ENCODE data around the gene INPP5F. TPM values are rescaled to one million over a fixed set of nuclear protein-coding genes. Genes with fewer than 3 reads are reported as not detected.
A peak's percentile ranks its signal among the peaks of the same experiment; 100 is the strongest.
"Not testable (repeated sequence)": the region's sequence is repeated elsewhere in the genome, so short reads cannot be mapped to it uniquely, and the experiment has no call there.

Gene INPP5F
- total and polyA plus RNA-seq, 4 donors, result 5.6 to 22.9 (median 10.1) TPM

- Histone ChIP-seq H3K4me1 (ENCODE audit: control insufficient read depth in 5 of 5, insufficient read depth in 5 of 5, low read length in 5 of 5) (peaks cover 0 to 7% (median 1%) of the 10 kb centered on the region in 5 donors), H3K9me3 (ENCODE audit: control insufficient read depth in 4 of 4, insufficient read depth in 3 of 4, low read length in 3 of 4) (peaks cover 0 to 2% (median 0%) of the 10 kb centered on the region in 4 donors), H3K36me3 (ENCODE audit: control insufficient read depth in 4 of 4, insufficient read depth in 4 of 4, low read length in 4 of 4) (no peaks in the 10 kb centered on the region), H3K9ac (ENCODE audit: insufficient read depth in 1 of 2, low read length in 2 of 2) (no peak overlapping the region), H3K27ac (ENCODE audit: low read depth in 1 of 2, low read length in 1 of 2) (no peak overlapping the region), H3K27me3 (ENCODE audit: control insufficient read depth in 3 of 3, insufficient read depth in 3 of 3, low read length in 2 of 3) (no peaks in the 10 kb centered on the region), H3K4me3 (no peak overlapping the region)
- WGBS, 2 donors, result 46 to 62% methylated on average over 7 of the region's 7 CpGs
- no peak for TF ChIP-seq CTCF (IDR thresholded peaks at IDR 0.05; ENCODE audit: control extremely low read depth, extremely low read depth)
- DNase-seq (no peak), ATAC-seq (ENCODE audit: insufficient read depth, low FRiP score) (no peak)
Observed at GRCh38 chr10:119783665-119784027, 57.8 kb downstream of the INPP5F start.

GRCh38 chr10:119784340-119785067, 58.7 kb downstream of the INPP5F start:
- Histone ChIP-seq H3K9ac (ENCODE audit: insufficient read depth in 1 of 2, low read length in 2 of 2) (no peak overlapping the region), H3K27me3 (ENCODE audit: control insufficient read depth in 3 of 3, insufficient read depth in 3 of 3, low read length in 2 of 3) (no peaks in the 10 kb centered on the region), H3K27ac (ENCODE audit: low read depth in 1 of 2, low read length in 1 of 2) (no peak overlapping the region), H3K4me3 (no peak overlapping the region), H3K4me1 (ENCODE audit: control insufficient read depth in 5 of 5, insufficient read depth in 5 of 5, low read length in 5 of 5) (peaks cover 0 to 7% (median 1%) of the 10 kb centered on the region in 5 donors), H3K36me3 (ENCODE audit: control insufficient read depth in 4 of 4, insufficient read depth in 4 of 4, low read length in 4 of 4) (no peaks in the 10 kb centered on the region), H3K9me3 (ENCODE audit: control insufficient read depth in 4 of 4, insufficient read depth in 3 of 4, low read length in 3 of 4) (peaks cover 0 to 2% (median 0%) of the 10 kb centered on the region in 4 donors)
- 30 to 46% methylated on average over 7 of the region's 7 CpGs for WGBS, 2 donors
- DNase-seq (no peak), ATAC-seq (ENCODE audit: insufficient read depth, low FRiP score) (no peak)
- no peak for TF ChIP-seq CTCF (IDR thresholded peaks at IDR 0.05; ENCODE audit: control extremely low read depth, extremely low read depth)

GRCh38 chr10:119786117-119786769, 60.4 kb downstream of the INPP5F start:
- DNase-seq (peak; percentile 29 to 38 (median 36)), ATAC-seq (ENCODE audit: insufficient read depth, low FRiP score) (no peak)
- no peak for TF ChIP-seq CTCF (IDR thresholded peaks at IDR 0.05; ENCODE audit: control extremely low read depth, extremely low read depth)
- no peaks in the 10 kb centered on the region for H3K9me3 ChIP-seq (ENCODE audit: control insufficient read depth in 4 of 4, insufficient read depth in 3 of 4, low read length in 3 of 4)
- H3K27me3 ChIP-seq (ENCODE audit: control insufficient read depth in 3 of 3, insufficient read depth in 3 of 3, low read length in 2 of 3), result no peaks in the 10 kb centered on the region
- no peak overlapping the region for H3K27ac ChIP-seq (ENCODE audit: low read depth in 1 of 2, low read length in 1 of 2)
- no peaks in the 10 kb centered on the region for H3K36me3 ChIP-seq (ENCODE audit: control insufficient read depth in 4 of 4, insufficient read depth in 4 of 4, low read length in 4 of 4)
- H3K4me3 ChIP-seq, result no peak overlapping the region
- no peak overlapping the region for H3K9ac ChIP-seq (ENCODE audit: insufficient read depth in 1 of 2, low read length in 2 of 2)
- 35 to 60% methylated on average over 5 of the region's 5 CpGs for WGBS, 2 donors
- H3K4me1 ChIP-seq (ENCODE audit: control insufficient read depth in 5 of 5, insufficient read depth in 5 of 5, low read length in 5 of 5), result peaks cover 0 to 7% (median 1%) of the 10 kb centered on the region in 5 donors

GRCh38 chr10:119795101-119795500, 69.3 kb downstream of the INPP5F start:
- not testable (repeated sequence) for H3K27me3 ChIP-seq (ENCODE audit: control insufficient read depth in 3 of 3, insufficient read depth in 3 of 3, low read length in 2 of 3)
- WGBS, 2 donors, result 97 to 98% methylated on average over 13 to 28 of the region's 32 CpGs

More at GRCh38 chr10:119795101-119795500, 69.3 kb downstream of the INPP5F start:
- DNase-seq; H3K4me3 ChIP-seq; H3K9ac ChIP-seq (ENCODE audit: insufficient read depth in 1 of 2, low read length in 2 of 2); H3K4me1 ChIP-seq (ENCODE audit: control insufficient read depth in 5 of 5, insufficient read depth in 5 of 5, low read length in 5 of 5); H3K36me3 ChIP-seq (ENCODE audit: control insufficient read depth in 4 of 4, insufficient read depth in 4 of 4, low read length in 4 of 4); ATAC-seq (ENCODE audit: insufficient read depth, low FRiP score); H3K9me3 ChIP-seq (ENCODE audit: control insufficient read depth in 4 of 4, insufficient read depth in 3 of 4, low read length in 3 of 4); H3K27ac ChIP-seq (ENCODE audit: low read depth in 1 of 2, low read length in 1 of 2): not testable (repeated sequence)
